ENCODE data around the gene LASP1. TPM values are rescaled to one million over a fixed set of nuclear protein-coding genes. Genes with fewer than 3 reads are reported as not detected.
"Not testable (repeated sequence)": the region's sequence is repeated elsewhere in the genome, so short reads cannot be mapped to it uniquely, and the experiment has no call there.

The LASP1 gene
- total RNA-seq, 1 experiment from 2014 or later: 120 TPM

DNA sequence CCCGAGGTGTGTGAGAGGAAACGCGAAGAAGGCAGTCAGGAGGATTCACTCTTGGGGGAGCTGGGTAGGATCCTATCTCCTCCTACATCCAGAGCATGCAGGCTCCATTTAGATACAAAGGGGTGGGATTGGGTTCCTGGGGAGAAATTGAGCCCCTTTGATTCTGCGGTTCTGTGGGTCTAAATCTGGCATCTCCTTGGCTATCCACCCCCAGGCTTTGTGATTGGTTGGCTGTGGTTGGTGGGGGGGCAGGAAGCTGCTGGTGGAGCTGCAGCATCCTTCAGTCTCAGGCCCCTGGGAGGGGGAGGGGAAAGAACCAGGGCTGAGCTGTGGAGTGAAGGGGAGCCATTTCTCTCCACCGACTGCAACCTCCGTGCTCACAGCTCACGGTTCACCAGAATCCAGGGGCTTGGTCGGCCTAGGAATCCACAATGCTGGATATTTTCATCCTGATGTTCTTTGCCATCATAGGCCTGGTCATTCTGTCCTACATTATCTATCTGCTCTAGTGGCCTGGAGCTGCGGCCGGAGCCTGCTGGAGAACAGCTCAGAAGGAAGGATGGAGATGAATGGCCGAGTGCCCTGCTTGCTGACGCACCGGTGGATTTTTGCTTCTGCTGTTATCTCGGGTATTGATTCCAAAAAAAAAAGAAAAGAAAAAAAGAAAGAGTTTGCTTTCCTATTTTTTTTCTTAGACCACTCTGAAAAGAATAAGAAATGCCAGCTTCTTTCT is 55.6 kb downstream of the LASP1 start, which contains the start of gene LASP1NB:
LASP1NB (plus strand) TSS at position 352 of the 733 bp plus-strand sequence.
- DNase-seq (ENCODE audit: low read depth): no peak

DNA sequence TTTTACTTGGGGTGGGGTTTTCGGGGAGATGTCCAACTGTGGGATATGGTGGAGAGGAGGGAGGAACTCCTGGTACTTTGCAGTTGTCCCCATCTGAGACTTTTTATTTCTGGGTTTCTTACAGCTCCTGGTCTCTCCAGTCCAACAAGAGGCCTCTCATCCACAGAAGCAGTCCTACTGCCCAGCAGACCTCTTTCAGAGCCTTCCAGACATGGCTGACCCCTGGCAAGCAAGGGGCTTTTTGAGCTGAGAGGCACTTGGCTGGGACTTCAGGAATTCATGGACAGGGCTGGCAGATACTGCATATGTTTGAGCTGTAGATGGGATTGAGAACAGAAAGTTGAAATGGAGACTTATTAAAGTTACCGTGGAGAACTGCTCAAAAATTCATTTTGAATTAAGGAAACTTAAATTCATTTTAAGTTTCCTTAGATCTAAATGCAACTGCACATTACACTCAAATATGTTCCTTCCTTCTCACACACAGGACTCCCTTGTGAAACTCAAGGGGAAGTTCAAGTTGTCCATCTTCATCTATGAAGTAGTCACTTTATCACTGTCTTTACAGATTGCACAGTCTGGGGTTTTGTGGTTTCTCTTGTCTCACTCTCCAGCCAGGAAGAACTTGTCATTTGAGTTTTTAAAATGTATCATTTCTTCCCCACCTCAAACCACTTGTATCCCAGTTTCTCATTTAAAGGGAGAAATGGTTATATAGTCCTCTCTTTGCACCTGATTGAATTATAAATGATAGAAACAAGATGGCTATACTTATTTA is 56.6 kb downstream of the LASP1 start:
- DNase-seq (ENCODE audit: low read depth): peak; percentile 16

GRCh38 chr17:38930782-38931181 is 60.9 kb downstream of the LASP1 start:
- DNase-seq (ENCODE audit: low read depth): not testable (repeated sequence)

GRCh38 chr17:38933962-38934361 is 64.1 kb downstream of the LASP1 start:
- not testable (repeated sequence) for DNase-seq (ENCODE audit: low read depth)

DNA sequence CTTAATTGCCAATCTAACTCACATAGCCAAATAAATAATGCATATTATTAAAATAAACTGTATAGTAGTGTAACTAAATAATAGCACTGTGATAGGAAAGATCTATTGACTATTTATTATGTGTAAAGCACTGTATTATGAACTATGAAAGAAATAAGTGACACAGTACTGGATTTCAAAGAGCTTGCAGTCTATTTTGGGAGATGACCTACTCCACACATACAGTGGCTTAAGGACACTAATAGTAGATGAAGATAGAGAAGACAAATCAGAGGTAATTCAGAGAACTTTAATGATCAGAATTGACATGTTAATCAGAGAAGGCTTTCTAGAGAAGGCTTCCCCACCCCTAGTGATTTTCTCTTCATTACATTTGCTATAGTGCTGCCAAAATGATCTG is 70.1 kb downstream of the LASP1 start:
- DNase-seq (ENCODE audit: low read depth): no peak

GRCh38 chr17:38940404-38940803 is 70.5 kb downstream of the LASP1 start:
- no peak for DNase-seq (ENCODE audit: low read depth)

- no peak for DNase-seq (ENCODE audit: low read depth)
These were observed 73.0 kb downstream of the LASP1 start for GRCh38 chr17:38942696-38943334.

- no peak for DNase-seq (ENCODE audit: low read depth)
These were observed 73.7 kb downstream of the LASP1 start for GRCh38 chr17:38943607-38944006.

DNA sequence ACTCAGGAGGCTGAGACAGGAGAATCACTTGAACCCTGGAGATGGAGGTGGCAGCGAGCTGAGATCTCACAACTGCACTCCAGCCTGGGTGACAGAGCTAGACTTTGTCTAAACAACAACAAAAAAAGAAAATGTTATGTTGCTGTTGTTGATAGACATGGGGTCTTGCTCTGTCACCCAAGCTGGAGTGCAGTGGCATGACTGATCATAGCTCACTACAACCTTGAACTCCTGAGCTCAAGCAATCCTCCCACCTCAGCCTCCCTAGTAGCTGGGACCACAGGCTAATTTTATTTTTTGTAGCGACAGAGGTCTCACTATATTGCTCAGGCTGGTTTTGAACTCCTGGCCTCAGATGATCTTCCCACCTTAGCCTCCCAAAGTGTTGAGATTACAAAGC is 77.3 kb downstream of the LASP1 start:
- DNase-seq (ENCODE audit: low read depth): no peak

DNA sequence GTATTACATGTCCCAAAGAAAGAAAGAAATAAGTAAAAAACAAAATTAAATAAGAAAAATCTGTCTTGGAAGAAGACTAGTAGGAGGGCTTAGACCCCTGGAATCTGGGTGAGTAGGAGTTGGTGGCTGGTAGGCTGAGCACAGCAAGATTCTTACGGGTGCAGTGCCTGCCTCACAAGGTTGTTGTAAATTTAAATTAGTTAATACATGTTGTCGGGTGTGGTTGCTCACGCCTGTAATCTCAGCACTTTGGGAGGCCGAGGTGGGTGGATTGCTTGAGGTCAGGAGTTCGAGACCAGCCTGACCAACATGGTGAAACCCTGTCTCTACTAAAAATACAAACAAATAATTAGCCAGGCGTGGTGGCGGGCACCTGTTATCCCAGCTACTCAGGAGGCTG is 83.9 kb downstream of the LASP1 start:
- DNase-seq (ENCODE audit: low read depth): not testable (repeated sequence)

- DNase-seq (ENCODE audit: low read depth): no peak
These were observed 88.5 kb downstream of the LASP1 start for GRCh38 chr17:38958326-38958725.

DNA sequence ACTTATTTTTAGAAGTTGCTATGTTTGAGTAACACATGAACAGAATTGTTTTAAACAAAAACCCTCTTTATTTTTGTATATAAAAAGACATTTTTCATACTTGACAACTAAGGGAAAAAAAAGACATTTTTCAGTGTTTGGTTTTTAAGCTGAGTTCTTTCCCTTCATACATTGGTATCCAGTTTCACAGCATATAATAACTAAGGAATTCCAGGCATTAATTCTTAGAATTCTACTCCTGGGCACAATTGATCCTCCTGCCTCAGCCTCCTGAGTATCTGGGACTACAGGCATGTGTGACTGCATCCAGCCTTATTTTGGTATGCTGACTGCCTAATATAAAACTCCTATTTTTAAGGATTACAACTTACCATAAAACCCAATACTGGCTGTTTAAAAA is 88.9 kb downstream of the LASP1 start:
- DNase-seq (ENCODE audit: low read depth): no peak

DNA sequence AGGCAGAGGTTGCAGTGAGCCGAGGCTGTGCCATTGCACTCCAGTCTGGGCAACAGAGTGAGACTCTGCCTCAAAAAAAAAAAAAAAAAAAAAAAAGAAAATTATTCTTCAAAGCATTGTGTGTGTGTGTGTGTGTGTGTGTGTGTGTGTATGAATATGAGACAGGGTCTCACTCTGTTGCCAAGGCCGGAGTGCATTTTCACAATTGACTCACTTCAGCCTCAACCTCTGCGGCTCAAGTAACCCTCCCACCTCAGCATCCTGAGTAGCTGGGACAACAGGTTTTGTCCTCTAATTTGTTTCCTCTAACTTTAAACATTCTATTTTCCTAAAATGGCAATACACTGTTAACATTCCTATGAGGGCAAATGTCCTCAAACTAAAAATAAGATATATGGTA is 89.7 kb downstream of the LASP1 start:
- DNase-seq (ENCODE audit: low read depth): no peak

DNA sequence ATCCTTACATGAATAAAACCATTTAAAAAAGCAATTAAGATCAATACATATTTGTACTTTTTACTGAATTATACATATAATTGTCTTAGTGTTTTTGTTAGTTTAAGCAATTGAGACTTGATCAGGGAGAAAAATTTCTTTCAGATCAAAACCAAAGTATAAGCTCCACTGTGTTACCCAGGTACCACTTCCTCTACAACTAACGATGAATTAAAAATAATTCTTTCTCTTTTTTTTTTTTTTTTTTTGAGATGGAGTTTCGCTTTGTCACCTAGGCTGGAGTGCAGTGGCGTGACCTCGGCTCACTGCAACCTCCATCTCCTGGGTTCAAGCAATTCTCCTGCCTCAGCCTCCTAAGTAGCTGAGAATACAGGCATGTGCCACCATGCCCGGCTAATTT is 90.5 kb downstream of the LASP1 start:
- DNase-seq (ENCODE audit: low read depth): no peak

DNA sequence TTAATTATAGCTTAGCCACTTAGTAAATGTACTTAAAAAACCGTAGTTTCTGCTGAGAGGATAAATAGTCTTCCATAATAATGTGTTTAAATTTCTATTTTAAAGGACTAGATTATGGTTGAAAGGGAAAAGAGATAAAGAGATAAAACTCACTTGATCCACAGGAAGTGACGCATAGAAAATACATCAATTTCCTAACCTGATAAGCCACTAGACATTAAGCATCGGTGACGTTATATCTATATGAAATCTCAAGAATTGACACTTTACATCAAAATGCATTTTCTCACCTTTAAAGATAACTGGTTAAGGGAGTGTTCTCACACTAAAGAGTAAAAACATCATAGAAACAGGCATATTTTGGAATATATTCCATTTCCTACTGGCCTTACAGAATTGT is 91.6 kb downstream of the LASP1 start:
- DNase-seq (ENCODE audit: low read depth): no peak

DNA sequence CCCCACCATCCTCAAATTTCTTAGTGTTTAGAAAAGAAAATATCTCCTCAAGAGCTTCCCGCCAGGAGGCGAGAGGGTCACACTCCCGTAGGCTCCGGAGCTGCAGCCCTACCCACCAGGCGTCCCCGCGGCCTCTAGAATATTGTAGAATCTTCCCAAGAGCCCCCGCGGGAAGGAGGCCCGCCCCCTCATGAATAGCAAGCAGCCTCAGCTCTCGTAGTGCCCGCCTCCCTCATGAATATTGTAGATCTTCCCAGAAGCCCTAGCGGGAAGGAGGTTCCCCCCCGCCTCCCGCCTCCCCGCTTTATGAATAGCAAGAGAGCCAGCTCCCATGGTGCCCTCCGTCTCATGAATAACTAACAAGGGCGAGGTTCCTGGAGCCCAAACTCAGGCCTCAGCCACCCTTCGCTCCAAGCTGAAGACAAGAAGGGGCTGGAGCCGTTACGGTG is 97.5 kb downstream of the LASP1 start, which contains the start of gene FBXO47:
FBXO47 (minus strand) TSS at position 114 of the 449 bp plus-strand sequence. CDS start 4,378 bp downstream, outside the sequence.
- DNase-seq (ENCODE audit: low read depth): peak; percentile 89

DNA sequence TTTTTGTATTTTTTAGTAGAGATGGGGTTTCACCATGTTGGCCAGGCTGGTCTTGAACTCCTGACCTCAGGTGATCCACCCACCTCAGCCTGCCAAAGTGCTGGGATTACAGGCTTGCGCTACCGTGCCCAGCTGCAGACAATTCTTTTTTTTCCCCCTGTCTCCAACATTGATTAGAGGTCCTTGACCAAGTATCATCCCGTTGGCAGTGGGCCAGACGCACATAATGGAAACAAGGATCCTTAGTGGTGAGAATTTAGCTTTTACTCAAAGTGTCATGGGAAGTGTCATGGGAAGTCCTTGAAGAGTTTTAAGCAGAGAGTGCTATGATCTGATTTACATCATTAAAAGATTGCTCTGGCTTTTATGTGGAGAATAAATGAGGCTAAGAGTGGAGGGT is 99.4 kb downstream of the LASP1 start:
- no peak for DNase-seq (ENCODE audit: low read depth)

GRCh38 chr17:38970128-38970527 is 100.3 kb downstream of the LASP1 start:
- DNase-seq (ENCODE audit: low read depth): no peak

DNA sequence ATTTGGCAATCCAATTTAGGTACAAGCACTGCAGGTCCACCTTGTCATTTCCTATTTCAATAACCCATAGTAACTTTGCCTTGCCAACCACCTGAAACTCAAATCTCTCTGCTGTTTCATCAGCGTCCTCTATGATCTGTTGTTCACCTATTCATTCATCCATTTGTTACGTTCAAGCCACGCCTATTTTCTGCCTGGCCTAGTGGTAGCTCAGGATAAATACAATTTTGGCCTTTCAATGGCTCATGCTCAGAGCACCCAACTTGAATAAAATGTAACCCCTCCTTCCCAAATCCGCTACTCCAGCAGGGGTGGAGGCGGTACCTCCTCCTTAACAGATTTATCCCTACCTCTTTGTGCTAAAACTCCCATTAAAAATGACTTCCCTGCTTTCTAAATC is 100.9 kb downstream of the LASP1 start:
- no peak for DNase-seq (ENCODE audit: low read depth)
